HG03060 (cell line): ENCODE results near the gene TTLL6.
"Not testable (repeated sequence)": the region's sequence is repeated elsewhere in the genome, so short reads cannot be mapped to it uniquely, and the experiment has no call there.

ENCODE experiments used
- ATAC-seq: cut with Tn5 transposase; IDR thresholded peaks from one replicate; pipeline ENCODE4 v1.9.1; 2021; ENCODE audit warnings: low read depth, moderate number of reproducible peaks; ENCODE audit not compliant: unreplicated experiment

Gene TTLL6

DNA sequence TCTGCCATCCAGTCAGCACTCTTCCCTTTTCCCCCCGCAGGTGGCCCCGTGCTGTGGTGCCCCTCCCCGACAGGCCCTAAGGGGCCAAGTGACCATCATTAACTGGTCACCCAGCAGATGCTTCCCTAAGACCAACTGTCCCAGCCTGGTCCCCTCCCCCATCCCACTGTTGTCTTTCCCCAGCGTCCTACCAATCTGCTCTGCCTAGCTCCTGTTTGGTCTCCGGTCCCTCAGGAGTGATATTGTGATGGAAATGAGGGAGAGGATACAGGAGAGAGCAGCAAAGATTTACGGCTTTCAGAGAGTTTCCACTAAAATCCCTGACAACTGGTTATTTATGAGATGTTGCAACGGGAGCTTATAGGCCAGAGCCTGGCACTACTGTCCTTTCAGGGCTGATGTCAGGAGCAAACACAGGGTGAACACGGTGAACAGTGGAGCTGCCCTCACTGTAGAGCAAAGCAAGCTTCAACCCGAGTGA is 1.4 kb upstream of the TTLL6 start:
- no peak for ATAC-seq

DNA sequence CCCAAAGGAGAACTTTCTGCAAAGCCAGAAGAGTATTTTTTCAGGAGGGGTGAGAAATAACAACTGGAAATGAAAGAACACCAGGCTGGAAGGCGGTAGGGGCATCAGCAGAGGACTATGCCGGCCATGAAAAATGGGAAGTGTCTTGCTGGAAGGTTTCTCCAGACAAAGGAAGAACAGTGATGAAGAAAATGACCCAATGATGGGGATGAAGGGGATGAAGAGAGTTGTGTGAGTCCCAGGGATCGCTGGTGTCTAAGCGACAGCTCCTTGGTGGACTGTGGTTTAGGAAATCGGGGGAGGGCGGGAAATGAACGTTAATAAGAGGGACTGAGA is 623 bp downstream of the TTLL6 start:
- no peak for ATAC-seq

DNA sequence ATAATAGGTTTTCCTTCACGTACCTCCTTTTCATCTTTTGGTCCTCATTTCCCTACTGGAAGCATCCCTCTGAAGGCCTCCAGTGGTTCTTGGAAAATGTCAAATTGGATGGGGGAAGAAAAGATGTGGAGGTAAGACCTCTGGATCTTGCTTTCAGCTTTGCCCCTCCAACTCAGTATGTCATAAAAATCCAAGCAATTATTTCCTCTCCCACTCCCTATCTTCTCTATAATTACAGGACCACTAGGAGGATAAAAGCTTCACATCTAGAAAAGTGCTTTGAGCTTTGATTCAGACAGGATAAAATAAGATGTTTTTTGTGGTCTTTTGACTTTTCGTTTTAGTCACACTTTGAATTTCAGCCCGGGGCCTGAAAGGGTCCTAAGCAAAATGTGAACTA is 1.7 kb downstream of the TTLL6 start:
- ATAC-seq = no peak

DNA sequence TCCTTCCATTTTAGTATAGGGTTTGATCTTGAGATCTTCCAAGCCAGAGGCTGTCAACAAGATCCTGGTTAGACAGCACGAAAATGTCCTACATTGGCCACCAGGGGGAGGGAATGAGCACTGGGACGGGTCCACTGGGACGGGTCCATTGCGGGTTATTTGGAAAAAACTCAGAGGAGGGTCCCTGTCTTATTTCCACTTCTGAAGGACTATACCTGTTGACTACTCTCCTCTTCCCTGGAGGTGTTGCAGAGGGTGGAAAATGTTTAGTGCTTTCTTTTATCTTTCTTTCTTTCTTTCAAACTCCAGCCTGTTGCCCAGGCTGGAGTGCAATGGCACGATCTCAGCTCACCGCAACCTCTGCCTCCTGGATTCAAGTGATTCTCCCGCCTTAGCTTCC is 2.5 kb downstream of the TTLL6 start:
- ATAC-seq = no peak

DNA sequence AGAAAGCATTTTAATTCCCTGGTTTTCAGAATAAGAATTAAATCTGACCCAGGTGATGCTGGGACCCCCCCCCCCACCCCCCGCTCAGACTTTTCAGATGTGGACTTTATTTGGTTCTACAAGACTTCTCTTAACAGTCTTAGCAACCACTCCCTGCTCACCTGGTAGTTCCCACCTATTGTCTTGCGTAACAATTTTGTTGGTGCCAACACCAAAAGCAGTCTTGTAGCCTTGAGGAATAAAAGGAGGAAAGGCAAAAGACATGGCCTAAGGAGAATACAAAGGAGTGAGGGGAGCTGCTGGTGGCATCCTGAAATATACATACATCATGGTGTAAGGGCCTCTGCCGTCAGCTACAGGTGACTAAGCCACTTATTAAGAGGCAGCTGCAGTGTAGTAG is 5.0 kb downstream of the TTLL6 start:
- ATAC-seq = no peak

DNA sequence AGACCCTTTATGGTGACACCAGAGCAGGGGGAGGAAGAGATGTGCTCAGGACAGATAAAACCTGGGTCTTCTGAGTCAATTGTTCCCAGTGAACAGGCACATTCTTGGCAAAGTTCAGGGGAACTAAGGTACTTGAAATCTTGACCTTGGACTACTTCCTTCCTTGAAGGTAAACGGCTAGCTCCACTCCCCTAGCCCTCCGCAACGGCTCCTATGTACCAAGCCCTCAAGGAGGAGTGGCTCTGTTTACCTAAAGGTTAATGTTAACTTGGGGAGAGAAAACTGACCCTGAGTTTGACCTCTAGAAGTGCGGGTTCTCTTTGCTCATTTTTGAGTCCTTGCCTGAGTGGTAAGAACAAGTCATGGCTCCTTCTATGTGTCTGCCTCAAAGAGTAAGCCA is 7.8 kb downstream of the TTLL6 start:
- ATAC-seq = no peak

DNA sequence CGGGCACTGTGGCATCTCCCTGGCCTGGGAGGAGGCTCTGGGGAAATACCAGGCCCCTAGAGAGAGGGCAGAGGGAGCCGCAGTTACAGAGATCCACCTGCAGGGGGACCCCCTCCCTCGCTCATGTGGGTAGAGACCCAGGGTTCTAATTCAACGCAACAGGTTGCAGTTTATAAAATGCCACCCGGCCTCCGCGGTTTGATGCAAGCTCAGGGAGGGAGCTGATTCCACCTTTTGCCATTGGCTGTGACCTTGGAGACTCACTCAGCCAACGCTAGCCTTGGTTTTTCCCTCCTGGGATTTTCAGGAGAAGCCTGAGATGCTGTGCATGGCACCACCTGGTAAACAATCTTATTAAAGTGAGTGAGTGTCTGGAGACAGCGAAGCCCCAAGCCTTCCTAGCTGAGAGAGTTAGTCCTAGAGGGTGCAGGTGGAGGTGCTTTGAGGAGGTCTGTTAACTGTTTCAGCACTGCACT is 12.1 kb downstream of the TTLL6 start:
- ATAC-seq = no peak

DNA sequence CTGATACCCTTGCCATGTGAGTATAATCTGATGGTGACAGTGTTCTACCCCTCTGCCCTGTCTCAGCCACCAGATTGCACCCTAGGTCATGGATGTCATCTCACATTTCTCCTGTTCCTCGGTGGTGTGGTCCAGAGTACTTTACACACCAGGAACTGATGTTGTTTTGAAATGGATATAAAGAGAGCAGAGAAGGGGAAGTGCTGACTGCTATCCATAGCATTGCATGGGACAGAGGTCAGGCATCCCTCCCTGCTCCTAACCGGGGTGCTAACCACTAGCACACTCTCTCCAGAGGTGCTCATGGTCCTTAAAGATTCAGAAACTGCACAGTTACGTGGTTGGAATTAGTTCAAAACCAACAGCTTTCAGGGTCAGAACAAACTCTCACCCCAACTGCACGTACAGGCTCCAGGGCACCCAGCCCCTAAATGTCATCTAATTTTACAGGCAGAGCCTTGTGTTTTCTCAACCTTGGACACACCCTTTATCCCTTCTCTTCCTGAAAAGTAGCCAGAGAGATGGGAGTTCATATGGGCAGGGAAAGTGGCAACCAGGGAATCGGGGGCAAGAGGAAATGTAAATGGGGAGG is 16.3 kb downstream of the TTLL6 start:
- no peak for ATAC-seq

DNA sequence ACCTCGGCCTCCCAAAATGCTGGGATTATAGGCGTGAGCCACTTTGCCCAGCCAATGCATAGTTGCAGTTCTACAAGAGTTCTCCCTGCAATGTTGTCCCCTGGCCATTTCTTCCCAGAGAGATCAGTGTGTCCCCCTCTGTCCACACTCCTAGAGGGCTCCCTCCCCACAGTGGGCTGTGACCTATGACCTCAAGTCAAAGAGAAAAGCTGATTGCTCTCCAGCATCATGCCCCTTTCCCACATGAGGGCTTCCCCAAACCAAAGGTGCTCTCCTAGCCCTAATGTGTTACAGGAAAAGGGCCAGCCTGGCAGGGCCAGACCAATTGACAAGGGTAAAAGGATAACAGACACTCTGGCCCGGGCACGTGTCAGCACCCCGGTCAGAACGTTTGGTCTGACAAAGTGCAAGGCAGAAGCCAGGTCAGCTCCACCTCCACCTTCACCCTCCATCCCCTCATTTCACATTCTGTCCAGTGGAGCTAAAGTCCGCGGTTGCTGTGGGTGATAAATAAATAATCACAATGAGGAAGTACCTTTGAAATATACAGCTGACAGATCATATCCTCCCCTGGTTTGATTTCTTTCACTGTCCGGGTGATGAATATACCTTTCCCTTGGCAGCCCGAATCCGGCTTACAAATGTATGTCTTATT is 17.8 kb downstream of the TTLL6 start:
- ATAC-seq = no peak

DNA sequence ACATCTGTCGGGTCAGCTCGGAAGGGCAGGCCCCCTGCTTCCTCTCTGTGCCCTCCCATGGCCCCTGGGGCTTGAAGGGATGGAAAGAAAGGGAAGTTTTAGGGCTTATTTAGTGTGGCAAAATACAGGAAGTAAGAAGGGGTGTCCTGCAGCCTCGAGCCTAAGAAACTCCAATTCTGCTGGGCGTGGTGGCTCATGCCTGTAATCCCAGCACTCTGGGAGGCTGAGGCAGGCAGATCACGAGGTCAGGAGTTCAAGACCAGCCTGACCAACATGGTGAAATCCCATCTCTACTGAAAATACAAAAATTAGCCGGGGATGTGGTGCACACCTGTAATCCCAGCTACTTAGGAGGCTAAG is 20.9 kb downstream of the TTLL6 start:
- ATAC-seq = not testable (repeated sequence)

DNA sequence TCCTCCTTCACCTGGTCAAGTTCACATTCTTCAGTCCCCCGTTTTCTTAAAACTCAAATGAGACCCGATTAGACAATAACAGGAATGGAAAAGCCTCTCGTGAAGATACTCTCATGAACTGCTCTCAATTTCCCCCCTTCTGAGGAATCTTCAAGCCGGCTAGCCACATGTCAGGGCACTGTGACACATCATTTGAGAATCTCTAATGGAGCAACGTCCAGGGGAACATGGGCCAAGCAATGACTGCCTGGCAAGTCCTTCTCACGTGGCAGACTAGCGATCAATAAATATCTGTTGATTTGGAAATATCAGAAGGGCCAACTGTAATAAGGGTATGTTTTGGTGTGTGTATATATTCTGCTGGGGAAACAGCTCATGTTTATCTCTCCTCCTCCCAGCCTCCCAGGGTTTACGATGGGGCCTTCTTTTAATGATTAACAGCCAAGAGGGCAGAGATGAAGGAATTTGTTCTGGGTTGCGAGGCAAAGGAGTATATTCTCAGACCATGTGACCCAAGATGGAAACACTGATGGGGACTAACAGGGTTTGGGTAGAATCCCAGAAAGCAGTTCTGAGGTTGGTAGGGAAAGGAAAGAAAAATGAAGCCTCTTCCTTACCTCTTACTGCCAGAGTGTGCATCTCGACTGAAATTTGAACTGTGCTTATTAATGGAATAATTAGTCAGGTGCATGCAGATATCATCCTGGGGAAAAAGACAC is 21.4 kb downstream of the TTLL6 start:
- no peak for ATAC-seq

DNA sequence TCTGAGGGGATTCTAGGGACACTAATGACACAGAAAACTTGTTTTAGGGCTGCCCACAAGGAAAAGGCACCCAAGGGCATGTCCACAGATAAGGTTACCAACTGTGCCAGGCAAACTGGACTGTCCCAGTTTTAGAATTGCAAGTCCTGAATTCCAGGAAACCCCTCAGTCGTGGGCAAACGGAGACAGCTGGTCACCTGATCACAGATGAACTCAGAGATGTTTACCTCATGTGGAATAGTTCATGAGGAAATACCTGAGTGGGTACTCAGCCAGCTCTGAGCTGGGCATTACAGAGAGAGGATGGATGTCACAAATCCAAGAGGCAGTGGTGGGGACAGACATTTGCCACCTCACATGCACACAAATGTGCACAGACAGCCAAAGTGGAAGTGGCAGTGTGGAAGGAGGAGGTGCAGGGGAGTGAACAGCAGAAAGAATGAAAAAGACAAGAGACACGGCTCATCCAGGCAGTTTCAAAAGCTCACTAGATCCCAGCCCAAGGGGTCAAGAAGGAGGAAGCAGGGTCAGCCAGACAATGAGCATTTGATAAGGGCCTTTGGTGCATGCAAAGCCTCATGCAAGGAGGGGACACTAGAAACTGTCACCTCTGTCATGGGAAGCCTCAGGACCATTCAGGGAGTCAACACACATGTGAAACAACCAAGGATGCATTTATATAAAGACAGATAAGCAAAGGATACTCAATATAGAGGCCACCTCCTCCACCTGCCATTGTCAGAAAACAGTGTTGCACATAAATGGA is 24.8 kb downstream of the TTLL6 start:
- ATAC-seq = no peak

DNA sequence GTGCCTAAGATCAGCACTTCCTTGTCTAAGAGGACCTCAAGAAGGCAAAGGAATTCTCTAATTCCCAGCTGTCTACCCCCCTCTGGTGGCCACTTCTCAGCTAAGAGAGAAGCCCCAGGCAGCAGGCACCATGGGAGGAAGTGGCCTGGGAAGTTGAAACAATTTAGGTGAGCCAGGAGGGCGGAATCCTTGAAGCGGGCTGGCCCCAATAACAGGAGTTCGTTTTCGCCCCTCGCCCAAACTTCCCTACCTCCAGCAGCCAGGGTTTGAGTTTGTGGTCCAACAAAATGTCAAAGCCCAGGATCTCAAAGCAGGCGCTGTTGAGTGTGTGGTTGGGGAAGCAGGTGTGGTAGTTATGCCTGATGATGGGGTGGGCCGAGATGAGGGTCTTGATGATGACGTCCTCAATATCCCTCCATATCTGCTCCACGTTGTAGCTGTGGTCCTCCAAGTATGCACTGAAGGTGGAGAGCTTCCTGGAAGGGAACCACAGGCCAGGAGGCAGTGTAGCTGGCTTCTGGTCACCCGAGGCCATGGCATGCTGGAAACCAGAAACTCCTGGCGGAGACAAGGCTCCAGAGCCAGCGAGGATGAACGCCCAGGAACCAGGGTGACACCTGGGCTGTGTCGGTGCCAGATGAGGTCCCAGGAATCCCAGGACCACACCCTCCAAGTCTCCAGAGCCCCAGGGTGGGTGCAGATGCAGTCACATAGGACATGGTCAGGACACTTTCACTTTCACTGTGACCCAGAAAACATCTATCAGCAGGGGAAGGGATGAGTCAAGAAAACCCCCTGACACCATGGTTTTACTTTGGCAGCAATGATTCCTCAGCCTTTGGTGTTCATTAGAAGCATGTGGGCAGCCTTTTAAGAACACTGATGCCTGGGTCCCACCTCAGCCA is 25.6 kb downstream of the TTLL6 start:
- ATAC-seq = no peak

DNA sequence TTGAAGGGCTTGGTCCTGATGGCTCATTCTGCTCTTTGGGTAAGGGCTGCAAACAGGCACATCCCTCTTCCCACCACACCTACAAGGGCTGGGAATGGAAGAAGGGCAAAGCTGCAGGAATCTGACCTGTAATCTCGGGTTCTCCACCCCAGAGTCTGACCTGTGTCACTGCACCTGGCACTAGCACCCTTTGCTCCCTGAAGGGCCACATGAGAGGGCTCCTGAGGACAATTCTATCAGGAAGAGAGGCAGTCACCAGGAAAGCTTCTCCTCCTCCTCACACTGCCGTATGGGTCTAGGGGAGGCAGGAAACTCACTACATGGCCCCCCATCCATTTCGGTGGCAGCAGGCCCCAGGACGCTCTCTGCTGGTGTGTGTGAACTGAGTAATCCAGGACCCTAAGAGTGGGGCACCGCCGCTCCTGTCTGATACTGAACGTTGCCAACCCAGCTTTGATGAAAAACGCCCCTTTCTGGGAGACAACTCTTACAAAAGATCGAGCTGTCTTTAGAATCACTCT is 26.4 kb downstream of the TTLL6 start:
- ATAC-seq = no peak

DNA sequence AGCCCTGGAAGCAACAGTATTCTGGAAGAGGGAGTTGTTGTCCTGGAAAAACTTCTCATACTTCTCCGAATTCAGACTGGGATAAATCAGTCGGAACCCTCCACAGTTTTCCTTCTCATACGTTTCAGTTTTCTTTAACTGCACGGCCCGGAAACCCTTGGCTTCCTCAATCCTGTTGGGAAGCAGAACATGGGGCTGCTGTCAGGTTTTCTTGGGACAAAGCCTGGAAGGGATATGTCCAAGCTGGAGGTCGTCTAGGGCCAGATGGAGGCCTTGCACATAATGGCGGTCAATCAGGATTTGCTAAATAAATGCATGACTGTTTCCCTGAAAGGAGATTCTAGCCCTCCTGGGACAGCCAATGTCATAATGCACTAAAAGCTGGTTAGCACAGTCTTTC is 29.2 kb downstream of the TTLL6 start:
- no peak for ATAC-seq

DNA sequence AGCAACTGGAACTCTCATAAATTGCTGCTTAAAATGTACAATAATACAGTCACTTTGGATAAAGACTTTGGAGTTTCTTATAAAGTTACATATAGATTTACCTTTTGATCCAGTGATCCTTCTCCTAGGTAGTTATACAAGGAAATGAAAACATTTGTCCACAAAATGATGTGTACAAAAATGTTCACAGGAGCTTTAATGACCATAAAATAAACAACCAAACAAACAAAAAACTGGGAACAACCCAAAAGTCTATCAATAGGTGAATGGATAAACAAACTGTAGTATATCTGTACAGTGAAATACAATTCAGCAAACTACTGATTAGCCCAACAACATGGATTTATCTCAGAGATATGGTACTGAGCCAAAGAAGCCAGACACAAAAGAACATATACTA is 37.6 kb downstream of the TTLL6 start:
- no peak for ATAC-seq

DNA sequence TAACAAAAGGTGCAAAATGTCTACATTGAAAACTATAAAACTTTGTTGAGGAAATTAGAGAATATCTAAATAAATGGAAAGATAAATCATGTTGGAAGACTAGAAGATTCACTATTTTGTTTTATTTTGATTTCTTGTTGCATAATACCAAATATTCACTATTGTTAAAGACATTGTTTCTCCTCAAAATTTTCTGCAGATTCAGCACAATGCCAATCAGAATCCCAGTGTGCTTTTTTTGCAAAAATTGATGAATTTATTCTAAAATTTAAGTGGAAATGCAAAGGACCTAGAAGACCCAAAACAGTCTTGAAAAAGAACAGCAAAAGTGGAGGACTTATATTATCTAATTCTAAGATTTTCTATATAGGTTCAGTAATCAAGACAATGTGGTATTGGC is 40.4 kb downstream of the TTLL6 start:
- ATAC-seq = no peak

DNA sequence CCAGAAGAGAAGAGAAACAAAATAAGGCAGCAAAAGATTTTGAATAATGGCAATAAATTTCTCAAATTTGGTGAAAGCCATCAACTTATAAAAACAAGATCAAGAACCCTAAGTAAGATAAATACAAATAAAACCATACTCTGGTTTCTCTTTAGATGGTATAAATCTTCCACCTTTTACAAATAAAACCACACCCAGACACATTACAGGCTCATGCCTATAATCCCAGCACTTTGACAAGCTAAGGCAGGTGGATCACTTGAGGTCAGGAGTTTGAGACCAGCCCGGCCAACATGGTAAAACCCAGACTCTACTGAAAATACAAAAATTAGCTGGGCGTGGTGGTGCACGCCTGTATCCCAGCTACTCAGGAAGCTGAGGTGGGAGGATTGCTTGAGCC is 43.8 kb downstream of the TTLL6 start:
- ATAC-seq = no peak

DNA sequence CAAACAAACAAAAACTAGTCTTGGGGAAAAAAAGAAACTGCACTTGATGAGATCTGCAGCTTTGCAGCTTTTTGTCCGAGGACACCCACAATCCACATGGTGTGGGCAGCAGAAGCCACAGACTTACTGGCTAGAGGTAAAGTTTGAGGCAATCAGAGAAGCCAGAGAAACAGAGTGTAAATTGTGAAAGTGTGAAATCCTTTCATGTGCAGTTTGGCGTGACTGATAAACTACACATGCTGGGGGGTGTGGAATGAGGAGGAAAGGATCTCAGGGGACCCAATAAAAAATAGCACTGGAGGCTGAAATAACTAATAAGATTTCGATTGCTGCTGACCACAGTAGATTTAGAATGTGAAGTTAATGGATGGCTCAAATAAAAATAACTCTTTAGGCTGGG is 46.1 kb downstream of the TTLL6 start:
- no peak for ATAC-seq

DNA sequence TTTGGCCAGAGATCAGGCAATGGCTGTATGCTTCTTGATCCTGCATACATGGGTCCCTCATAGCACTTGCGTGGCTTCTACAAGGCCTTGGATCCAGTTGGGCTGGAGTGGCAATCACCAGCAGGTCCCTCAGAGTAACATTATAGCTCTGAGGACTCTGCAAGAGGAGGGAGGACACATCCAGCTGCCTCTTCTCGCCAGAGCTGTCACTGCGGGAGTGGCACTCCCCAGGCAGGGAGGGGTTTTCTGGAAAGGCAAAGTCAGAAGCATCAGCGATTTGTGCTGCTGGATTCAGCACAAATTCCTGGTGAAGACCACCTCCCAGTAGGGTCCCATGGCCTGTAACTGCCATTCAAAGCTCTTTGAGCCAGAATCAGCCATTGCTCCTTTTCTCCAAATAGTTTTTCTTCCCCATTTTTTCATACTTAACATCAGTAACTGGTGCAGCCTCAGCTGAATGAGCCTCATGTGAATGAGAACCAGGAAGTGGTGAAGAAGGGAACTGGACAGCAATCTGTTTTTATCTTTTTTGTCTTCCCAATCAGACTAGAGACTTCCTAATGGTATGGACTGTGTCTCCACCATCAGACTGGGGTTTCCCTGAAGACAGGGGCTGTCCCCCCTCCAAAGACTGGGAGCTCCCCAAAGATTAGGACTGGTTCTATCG is 47.9 kb downstream of the TTLL6 start:
- ATAC-seq = no peak
